GM19351 (cell line): ENCODE results near the gene ARMS2.

Experiments used
- ATAC-seq: cut with Tn5 transposase; IDR thresholded peaks from one replicate; pipeline ENCODE4 v1.9.1; 2021; ENCODE audit warnings: mild to moderate bottlenecking, moderate library complexity; ENCODE audit not compliant: unreplicated experiment

ARMS2 gene

GRCh38 chr10:122492999-122493481, 38.6 kb downstream of the ARMS2 start:
- ATAC-seq = no peak

GRCh38 chr10:122493761-122494160, 39.3 kb downstream of the ARMS2 start:
- no peak for ATAC-seq

GRCh38 chr10:122494173-122494820, 39.8 kb downstream of the ARMS2 start:
- ATAC-seq = no peak

GRCh38 chr10:122494833-122495232, 40.4 kb downstream of the ARMS2 start:
- no peak for ATAC-seq

- ATAC-seq = no peak
Measured at GRCh38 chr10:122495406-122496340, 41.2 kb downstream of the ARMS2 start.

- ATAC-seq = no peak
Measured at GRCh38 chr10:122497241-122497640, 42.8 kb downstream of the ARMS2 start.

- ATAC-seq = no peak
Measured at GRCh38 chr10:122498521-122498920, 44.1 kb downstream of the ARMS2 start.

- ATAC-seq = no peak
Measured at GRCh38 chr10:122499012-122499411, 44.6 kb downstream of the ARMS2 start.

GRCh38 chr10:122499491-122499941, 45.1 kb downstream of the ARMS2 start:
- ATAC-seq = no peak

GRCh38 chr10:122500194-122500593, 45.7 kb downstream of the ARMS2 start:
- no peak for ATAC-seq

- no peak for ATAC-seq
Measured at GRCh38 chr10:122500726-122501125, 46.3 kb downstream of the ARMS2 start.

GRCh38 chr10:122503012-122503411, 48.6 kb downstream of the ARMS2 start:
- ATAC-seq = no peak

GRCh38 chr10:122503886-122504609, 49.6 kb downstream of the ARMS2 start:
- no peak for ATAC-seq

GRCh38 chr10:122504610-122504950, 50.1 kb downstream of the ARMS2 start:
- no peak for ATAC-seq

- no peak for ATAC-seq
Measured at GRCh38 chr10:122505011-122505410, 50.6 kb downstream of the ARMS2 start.

GRCh38 chr10:122505885-122506645, 51.6 kb downstream of the ARMS2 start:
- no peak for ATAC-seq
